Medulla oblongata (tissue), 1 donor: Measurements from ENCODE around the gene CELA1.

Source experiments
- DNase-seq: peaks from one replicate; pipeline ENCODE4 v3.0.0-alpha.2; 2015; ENCODE audit errors: extremely low spot score

Gene CELA1

DNA sequence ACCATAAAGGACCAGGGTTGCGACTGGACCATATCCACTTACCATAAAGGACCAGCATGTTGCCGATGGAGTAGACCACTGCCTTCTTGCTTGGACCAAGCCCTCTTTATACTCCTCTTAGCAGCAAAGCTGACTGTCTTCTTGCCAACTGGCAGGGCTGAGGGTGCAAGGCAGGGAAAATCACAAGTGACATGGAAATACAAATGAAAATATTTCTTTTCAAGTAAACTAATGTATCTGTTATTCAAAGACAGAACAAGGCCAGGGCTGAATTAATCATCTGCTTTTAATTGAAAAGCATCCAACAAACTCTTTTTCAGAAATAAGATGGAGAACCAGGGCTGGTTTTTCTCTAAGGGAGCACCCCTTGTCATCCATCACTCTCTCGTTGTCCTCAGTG lies at the start of gene CELA1:
TSS of gene CELA1 (minus strand) at position 99 of the 400 bp plus-strand sequence. CDS start at position 58, 41 bp downstream.
- no peak for DNase-seq

DNA sequence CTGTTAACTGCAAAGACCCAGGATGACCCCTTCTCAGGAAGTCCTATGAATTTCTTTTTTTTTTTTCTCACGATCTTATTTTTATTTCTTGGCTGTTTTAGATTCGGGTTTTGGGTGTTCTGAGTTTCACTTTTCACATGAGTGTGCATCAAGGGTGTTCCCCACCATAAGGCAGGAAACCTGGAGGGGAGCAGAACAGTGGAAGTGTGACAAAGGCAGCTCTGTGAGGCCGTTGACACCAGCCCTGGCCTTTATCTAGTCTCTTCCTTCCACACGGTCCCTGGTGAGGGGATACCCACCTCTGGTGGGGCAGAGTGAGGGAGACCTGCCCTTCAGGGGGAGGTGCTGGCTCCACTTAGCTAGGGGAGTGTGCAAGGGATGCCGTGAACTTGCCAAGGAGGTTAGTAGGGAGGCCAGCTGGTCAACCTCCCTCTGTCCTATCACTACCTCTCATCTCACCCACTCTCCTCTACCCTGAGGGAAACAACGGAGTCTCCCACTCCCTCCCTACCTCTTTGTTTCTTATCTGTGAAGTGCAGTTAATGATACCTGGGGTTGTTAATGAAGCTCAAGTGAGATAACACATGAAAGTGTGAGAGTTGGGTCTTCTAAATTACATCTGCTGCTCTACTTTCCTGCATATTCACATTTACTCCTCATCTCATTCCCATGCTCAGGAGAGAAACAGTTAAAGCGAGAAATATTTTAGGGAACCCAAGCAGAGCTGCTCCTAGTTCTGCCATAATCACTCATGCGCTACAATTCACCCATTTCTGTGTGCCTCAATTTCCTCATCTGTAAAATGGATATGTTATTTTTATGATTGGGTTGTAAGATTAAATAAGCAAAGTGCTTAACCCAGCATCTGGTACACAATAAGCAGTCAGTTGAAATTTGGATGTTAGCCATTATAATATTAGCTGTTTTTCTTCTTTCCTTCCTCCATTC lies 49.1 kb upstream of the CELA1 start:
- DNase-seq = no peak

DNA sequence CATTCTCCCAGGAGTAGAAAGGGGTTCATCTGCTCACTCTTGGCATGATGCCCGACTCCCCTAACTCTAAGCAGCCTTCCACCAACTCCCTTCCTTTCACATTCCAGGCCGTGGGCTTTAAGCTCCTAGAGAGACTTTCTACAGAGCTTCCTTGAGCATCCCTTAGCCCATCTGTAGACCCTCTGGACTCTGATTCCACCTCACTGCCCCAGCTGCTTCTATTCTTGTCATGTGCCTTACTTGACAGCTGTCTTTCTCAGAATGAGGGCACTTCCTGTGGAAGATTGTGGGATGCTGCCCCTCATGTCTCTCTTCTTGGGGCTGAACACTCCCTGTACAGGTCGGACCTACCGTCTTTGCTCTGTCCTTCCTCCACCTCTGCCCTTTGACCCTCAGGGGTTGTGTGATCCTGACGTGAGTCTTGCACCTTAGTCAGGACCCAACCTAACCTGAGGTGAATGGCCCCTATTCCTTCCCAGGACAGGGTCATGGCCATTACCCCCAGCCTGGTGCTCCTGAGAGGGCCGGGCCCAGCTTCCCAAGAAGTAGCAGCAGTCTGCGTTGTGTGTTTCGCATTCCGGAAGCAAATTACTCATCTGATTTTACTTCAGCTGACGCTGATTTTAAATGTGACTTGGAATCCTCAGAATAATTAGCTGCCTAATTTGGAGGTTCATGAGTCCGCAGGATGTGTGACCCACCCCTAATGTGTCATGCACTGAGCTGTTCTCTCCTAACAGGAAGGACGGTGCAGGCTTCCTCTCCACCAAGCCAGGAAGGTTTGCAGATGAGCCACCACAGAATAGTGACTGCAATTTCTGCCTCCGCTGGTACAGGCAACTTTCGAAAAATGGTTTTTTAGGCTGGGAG lies 47.4 kb upstream of the CELA1 start:
- no peak for DNase-seq

DNA sequence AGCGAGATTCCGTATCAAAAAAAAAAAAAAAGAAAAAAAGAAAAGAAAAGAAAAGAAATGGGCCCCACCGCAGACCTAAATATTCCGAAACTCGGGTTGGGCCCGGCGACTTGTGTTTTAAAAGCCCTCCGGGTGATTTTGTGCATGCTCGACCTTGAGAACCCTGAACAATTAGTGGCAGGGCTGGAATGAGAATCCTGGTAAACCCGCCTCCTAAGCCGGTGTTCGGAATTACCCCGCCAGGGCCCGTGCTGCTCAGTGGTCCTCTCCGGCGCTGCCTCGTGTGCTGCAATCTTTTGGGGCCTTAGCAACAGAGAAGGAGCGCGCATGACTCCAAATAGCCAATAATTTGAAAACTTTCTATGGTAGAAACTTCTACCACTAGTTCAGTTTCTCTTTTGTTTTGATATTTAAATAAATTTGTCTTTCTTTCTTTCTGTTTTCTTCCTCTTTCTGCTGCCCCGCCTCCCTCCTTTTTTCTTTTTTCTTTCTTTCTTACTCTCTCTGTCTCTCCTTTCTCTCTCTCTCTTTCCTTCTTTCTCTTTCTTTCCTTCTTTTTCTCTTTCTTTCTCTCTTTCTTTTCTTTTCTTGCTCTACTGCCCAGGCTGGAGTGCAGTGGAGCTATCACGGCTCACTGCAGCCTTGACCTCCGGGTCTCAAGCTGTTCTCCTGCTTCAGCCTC lies 46.2 kb upstream of the CELA1 start:
- DNase-seq = peak; percentile 47

DNA sequence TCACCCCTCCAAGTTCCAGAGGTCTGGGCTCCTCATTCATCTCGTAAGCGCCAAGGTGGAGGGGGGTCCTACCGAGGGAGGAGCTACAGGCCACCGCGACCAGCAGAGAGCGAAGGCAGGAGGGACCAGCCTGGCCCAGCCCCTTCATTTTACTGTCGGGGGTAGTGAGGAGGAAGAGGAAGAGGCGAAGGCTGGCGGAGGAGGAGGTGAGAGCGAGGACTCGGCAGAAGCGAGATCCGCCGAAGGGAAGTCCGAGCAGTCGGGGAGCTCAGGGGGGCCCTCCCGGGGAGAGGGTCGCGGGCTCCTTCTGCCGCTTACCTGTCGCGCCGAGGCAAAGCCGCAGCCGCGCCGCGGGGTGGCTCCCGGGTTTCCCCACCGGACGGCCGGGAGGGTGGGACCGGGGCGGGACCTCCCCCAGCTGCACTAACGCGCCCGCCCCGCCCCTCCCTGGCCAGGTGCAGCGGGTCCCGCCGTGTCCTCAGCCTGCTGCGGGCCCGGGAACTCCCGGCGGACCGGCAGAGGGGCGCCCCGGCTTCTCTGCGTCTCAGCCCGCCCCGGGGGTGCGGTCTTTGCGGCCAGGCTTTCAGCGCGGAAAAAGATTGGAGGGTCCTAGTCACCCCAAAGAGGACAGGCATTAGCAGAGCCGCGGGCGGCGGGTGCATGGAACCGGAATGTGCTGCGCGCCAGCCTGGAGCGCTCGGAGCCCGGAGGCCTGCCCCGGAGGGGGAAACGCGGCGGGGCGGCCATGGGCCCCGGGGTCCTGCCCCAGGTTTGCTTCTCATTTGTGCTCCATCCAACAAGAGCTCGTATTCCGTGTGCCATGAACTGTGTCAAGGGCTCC lies 45.0 kb upstream of the CELA1 start, which contains the start of gene GALNT6:
TSS of gene GALNT6 (minus strand) at position 124 of the 841 bp plus-strand sequence. CDS start 11,625 bp downstream, outside the sequence.
- peak; percentile 45 for DNase-seq

DNA sequence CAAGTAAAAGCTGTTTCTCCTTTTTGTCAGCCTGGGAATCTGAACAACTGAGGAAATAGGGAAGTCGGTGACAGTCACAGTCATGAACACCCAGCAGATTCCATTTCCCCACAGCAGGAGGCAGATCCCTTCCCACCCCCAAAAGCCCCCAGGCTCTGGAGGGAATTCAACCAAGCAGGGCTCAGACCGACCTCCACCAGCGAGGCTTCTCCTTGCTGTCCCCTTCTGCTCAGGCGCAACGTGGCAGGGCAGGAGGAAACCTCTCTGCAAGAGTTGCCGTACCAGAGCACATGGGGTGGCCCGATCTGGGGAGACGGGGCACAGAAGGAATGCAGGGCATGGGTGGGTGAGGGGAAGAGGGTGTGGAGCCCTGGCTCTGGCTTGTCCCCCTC lies 44.4 kb upstream of the CELA1 start:
- DNase-seq = peak; percentile 67

DNA sequence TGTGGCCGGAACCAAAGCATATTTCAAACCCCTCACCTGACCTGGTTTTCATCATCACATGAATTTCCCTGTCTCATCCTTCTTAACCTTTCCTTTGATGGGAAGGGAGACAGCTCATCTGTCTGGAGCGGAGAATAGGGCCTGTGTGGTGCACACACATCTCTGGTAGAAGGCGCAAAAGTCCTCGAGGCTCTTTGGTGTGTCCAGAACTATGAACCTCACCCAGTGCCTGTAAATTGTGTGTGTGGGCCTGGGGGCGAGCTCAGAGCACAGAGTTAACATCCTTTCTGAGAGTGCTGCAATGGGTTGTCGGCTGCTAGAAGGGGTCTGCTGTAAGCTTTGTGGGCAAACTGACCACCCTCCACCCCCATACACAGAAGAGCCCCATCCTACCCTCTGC lies 44.0 kb upstream of the CELA1 start:
- DNase-seq = no peak

DNA sequence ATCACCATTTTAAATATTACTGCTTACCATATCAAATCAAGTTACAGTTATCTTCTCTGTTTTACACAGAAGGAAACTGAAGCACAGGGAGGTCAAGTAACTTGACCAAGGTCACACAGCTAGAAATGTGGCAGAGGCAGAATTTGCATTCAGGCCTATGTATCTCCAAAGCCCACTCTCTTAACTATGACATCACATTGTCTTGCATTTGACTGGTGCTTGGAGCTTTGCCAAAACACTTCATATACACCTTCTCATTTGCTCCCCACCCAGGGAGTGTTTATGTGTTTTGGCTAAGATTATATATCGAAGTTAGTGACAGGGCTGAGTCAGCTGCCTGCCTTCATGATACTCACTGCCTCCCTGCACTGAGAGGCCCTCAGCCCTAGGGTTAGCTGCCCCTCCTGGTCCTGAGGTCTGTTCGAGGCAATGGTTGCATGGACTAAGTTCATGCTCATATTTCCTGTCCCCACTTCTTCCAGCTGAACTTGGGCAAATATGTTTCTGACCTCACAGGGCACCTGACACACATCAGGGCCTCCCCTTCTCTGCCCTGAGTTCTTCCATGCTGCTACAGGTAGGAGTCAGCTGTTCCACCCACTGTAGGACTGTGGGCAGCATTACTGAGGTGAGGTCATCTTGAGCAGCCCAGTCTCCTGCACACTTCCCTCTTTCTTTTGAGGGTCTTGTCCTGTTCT lies 43.0 kb upstream of the CELA1 start:
- peak; percentile 42 for DNase-seq

DNA sequence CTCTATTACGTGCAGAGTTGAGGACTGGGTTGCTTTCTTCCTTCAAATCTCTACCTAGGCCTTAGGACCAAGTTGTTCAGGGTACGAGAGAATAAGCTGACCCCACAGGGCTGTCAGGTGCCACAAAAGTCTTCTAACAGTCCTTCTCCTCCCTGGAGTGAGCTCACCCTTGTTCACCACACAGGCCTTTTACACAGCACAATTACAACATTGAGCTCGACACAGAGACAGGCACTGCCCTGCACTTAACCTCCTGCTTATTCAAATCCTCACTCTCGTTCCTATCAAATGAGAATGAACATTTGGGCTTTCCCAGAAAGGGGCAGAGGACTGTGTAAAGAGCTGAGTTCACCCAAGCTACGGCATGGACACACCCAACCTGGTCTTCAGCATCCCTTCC lies 42.4 kb upstream of the CELA1 start:
- peak; percentile 87 for DNase-seq

DNA sequence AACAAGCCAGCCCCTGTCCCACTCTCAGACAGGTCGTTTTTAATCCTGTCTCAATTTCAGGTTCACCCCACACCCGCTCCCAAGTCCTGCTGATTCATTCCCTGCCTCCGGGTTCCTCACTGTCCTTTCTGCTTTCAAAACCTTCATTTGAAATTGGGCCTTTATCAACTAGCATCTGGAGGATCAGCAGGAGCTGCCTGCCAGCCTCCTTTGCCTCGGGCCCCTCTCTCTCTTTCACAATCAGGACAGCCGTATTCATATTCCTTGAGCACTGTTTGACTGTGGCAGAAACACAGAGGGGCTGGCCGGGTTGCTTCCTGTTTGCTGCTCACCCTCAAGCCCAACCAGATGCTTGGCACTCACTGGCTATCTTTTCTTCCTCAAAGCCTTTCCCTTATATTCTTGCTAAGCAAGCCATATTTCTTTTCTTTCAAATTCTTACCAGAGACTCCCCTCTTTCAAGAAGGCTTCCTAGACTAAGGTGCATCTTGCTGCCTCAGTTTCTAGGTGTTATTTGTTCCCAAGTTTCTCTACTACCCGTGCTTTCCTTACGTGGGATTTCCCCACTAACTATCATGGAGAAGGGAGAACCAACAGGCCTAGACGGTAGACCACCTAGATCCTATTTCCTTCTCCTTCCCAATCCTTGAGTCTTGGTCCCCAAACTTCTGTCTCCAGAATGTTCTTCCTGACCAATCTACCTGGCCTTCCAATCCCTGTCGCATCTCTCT lies 41.8 kb upstream of the CELA1 start:
- DNase-seq = peak; percentile 57

DNA sequence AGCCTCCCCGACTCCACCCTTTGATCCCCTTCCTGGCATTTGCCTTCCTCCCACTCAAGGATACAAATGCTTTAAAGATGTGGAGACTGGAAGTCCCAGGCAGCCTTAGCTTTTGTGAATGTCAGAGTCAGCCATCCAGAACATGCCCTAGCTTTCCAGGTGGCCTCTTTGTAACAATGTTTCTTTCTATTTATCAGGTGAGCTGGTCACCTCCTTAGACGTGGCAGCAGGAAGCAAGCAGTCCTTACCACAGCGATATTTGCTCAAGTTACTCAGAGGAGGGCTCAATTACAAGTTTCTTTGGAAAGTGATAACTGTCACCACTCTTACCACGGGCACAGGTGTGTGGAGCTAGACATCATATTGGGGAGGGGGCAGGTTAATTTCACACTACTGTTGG lies 39.9 kb upstream of the CELA1 start:
- no peak for DNase-seq

DNA sequence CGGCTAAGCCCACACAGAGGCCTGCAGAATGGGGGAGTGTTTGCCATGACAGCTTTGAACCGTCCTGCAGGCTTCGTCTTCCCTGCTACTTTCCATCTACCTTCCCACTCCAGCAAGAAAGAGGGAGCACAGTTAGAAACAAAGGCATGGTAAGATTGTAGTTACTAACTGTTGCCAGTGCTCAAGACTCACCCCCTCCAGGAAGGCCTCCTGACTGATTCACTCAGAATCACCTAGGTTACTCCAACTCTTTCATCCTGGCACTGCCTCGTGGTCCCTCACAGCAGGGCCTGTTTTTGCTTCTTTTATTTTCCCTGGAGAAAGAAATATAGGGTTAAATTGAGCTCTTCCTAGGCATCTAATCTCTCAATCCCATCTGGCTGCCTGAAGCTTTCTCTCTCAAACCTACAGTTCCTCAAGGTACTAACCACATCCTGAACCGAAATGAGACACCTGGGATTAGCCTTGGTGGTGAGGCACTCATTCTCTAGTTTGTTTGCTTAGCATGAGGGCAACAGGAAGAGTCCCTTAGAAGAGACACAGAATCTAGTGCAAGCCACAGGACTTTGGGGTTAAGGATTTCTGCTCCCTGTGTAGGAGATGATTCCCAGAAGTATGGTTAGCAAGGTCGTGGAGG lies 36.9 kb upstream of the CELA1 start:
- no peak for DNase-seq

DNA sequence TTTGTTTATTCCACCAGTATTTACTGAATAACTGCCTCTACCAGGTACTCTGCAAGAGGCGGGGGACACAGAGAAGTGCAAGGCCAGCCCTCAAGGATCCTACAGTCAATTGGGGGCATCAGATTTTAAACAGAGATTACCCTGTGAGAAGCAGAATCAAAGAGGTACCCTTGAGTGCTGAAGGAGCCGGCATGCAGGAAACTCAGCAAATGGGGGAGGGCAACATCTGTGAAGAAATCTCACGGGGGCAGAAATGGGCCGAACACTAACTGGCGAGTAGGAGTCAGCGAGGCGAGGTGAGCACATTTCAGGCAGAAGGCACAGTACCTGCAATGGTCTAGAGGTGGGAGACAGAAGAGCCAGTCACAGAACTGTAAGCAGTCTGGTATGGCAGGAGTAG lies 35.7 kb upstream of the CELA1 start:
- DNase-seq = no peak

DNA sequence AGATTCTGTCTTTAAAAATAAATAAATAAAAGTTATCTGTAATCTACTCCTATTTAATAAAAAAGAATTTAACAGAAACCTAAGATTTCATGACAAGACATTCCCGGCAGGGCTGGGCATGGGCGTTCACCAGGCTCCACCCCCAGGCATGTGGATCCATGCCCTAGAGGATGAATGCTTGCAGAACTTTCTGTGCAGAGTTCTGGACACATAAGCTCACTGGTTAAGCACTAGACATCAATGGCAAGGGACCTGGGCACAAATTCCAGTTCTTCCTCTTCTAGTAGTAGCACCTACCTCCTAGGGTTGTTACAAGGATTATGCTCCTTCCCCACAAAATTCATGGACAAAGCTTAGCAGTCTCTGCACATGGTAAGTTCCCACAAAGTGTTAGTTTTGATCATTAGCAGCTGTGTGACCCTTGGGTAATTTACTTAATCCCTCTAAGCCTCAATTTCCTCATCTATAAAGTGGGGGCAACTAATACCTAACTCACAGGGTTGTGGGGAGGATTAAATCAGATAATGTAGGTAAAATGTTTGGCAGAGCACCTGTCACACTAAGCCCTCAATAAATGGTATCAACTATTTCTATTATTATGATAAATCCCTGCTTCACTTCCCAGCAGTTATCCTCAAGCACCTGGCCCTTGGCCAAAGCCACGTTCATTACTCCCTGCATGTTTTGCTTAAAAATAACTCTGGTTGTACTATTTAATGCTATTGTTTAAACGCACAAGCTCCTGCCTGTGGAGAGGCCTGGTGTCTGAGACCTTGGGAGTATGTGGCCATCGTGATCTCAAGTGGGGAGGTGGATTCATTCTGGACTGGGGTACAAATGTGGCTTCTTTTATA lies 35.0 kb upstream of the CELA1 start:
- DNase-seq = no peak

DNA sequence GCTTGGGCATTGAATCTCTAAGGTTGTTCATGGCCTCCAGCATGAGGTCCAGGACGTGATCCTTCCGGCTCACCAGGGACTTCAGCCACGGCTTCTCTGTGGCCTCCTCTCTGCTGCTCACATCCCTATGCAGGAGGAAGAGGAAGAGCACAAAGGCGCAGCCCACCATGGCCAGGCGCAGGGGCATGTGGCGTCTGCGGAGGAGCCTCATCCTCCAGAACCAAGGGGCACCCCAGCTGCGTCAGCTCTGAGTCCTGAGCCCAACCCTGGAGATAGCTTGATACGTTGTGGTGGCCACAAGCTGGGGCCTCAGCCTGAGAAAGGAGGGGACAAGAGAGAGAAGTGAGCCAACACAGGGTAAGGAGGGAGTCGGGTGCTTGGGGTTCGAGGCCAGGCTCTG lies 33.1 kb upstream of the CELA1 start:
- DNase-seq = no peak

DNA sequence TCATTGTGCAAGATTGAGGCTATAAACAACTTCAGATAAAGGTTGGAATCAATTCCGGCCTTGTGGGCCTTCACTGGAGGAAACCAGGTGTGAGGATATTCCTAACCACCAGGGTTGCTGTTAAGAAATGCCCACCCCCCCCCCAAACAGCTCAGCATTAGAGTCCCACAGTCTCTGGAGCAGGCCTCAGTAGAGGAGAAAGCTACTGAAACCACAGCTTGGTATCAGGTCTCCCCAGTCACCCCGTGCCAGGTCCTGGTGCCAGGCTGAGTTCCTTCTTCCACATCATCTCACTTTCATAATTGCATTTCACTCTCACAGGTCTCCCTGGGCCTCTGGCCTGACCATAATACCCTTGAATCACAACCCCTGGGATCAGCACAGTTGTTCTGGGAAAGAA lies 32.3 kb upstream of the CELA1 start:
- no peak for DNase-seq

DNA sequence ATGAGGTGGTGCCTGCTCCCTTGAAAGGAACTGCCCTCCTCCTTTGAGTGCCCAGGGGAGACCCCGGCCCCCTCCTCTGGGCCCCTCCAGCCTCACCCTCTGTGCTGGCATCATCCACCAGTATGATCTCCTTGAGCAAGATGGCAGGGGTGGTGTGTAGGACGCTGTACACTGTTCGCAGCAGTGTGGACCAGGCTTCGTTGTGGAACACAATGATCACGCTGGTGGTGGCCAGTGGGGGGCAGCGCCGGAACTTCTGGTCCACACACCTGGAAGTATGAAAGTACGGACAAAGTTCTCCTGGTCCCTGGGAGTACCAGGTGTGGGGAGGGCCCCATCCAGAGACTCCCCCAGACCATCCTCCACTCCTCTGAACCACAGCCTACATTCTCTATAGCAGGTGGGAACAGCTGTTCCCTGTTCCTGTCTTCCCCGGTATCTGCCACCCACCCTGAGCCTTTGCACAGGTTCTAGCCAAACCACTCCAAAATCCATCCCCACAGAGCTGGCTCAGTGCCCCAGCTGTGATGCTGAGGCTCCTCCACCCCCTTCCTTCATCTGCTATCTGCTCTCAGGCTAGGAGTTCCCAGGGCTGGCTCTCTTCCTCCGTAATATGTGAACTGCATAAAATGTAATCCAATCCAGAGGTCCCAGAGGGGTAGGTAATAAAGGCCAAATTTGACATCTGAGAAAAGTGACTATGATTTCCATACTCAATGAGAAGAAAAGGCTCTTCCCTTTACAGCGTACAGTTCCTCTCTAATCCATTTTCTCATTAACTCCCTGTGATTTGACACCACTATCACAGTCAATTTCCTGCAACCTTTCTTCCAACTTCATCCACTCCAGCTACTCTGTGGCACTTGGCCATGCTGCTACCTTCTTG lies 30.9 kb upstream of the CELA1 start:
- no peak for DNase-seq
